Heart right ventricle (tissue), 16 donors: Measurements from ENCODE around the gene CCDC63. TPM values are rescaled to one million over a fixed set of nuclear protein-coding genes. Genes with fewer than 3 reads are reported as not detected.
A peak's percentile ranks its signal among the peaks of the same experiment; 100 is the strongest.
"Not testable (repeated sequence)": the region's sequence is repeated elsewhere in the genome, so short reads cannot be mapped to it uniquely, and the experiment has no call there.

ENCODE experiments used
- ATAC-seq, 8 donors: fragments of 200-7000 bp; cut with Tn5 transposase; one replicate each; pipeline ENCODE4 v1.9.1; 2020; ENCODE audit warnings: mild to moderate bottlenecking in 8 of 8, moderate library complexity in 8 of 8, moderate number of reproducible peaks in 1 of 8
- DNase-seq, 2 donors: peaks; one replicate each; pipeline ENCODE4 v3.0.0-alpha.2; 2020
- H3K27ac ChIP-seq, 10 donors: fragments of 200-600 bp; sonication (generic) in 2 of 10; one replicate each; pipeline versions ENCODE4 v1.5.0 to v1.8.0; 2020 to 2022; ENCODE audit warnings: mild to moderate bottlenecking in 3 of 10
- H3K27me3 ChIP-seq, 7 donors: fragments of 200-600 bp; one replicate each; pipeline ENCODE4 v1.8.0; 2021 to 2022; ENCODE audit warnings: mild to moderate bottlenecking in 2 of 7
- H3K36me3 ChIP-seq, 9 donors: fragments of 200-600 bp; sonication (generic) in 1 of 9; one replicate each; pipeline versions ENCODE4 v1.5.0 to v1.8.0; 2020 to 2022; ENCODE audit warnings: mild to moderate bottlenecking in 2 of 9
- H3K4me1 ChIP-seq, 9 donors: fragments of 200-600 bp; sonication (generic) in 1 of 9; one replicate each; pipeline versions ENCODE4 v1.5.0 to v1.8.0; 2020 to 2022; ENCODE audit warnings: mild to moderate bottlenecking in 4 of 9
- H3K4me3 ChIP-seq, 10 donors: fragments of 200-600 bp; sonication (generic) in 2 of 10; one replicate each; pipeline versions ENCODE4 v1.5.0 to v1.8.0; 2020 to 2022; ENCODE audit warnings: mild to moderate bottlenecking in 7 of 10, moderate library complexity in 2 of 10
- H3K9me3 ChIP-seq, 11 donors: fragments of 200-600 bp in 10 of 11; sonication (generic) in 2 of 11; one replicate each; pipeline versions ENCODE4 v1.5.0 to v1.8.0; 2013 to 2022; ENCODE audit warnings: mild to moderate bottlenecking in 2 of 11, control low read depth in 1 of 11, moderate library complexity in 1 of 11
- CTCF ChIP-seq, 9 donors: fragments of 200-600 bp; sonication (generic) in 2 of 9; IDR thresholded peaks; one replicate each; pipeline versions ENCODE4 v1.5.0 to v1.8.0; 2021 to 2022; ENCODE audit warnings: antibody characterized with exemption in 9 of 9, mild to moderate bottlenecking in 5 of 9, moderate library complexity in 1 of 9
- WGBS, 2 donors: extraction: QIAGEN DNeasy Blood & Tissue Kit; methylation state at CpG; one replicate each; pipeline ENCODE4 v1.1.7; 2013; ENCODE audit warnings: inconsistent platforms in 1 of 2; 5-methylcytosine and 5-hydroxymethylcytosine counted together
- intact Hi-C, 10 donors: fragments of 100-400 bp; cut with DNase I; formaldehyde crosslinking; loops; one replicate each; pipeline versions ENCODE4 v1.11.1 to v1.14.2; 2022
- polyA plus RNA-seq, 2 donors: library from polyadenylated mRNA; stranded (reverse); fragments of 200-250 nt; gene quantifications; one replicate each; pipeline ENCODE4 v1.2.3, GENCODE V29; 2013
- total RNA-seq, 10 donors: library from RNA; stranded (reverse); fragmentation: NEBNext Ultra II Directional in 3 of 10; extraction: Animal tissue kit (Norgen Biotek cat#: 25700) in 3 of 10; gene quantifications; one replicate each; pipeline versions ENCODE4 v1.2.1 to v1.2.4, GENCODE V29; 2021 to 2023
- donor health status: Arrhythmogenic right ventricular cardiomyopathy.
- donor health status: ischemic (EF 13 %, LVEDD 7.1; RV severe dilation, severe dysfunction).
- donor health status: healthy with polysubstance abuse.
- donor health status: DM: no; HTN: yes; CAD: no.
- donor health status: DM: no; HTN: no; CAD: no.
- donor health status: ischemic (EF 25% LVEDD 6.9; RV normal size, moderate dysfunction).
- donor health status: ischemic (EF 25% LVEDD 5.7; RV mildly dilated, moderate dysfunction).
- donor health status: healthy.
- donor health status: DM: yes; HTN: yes; CAD: no.
- donor health status: Ischemic cardiomyopathy.
- donor health status: ischemic (EF 35%, LVEDD 5.7; RV mildly dilated, moderate dysfunction).
- donor health status: nonischemic (EF 11% LVEDD 7.7; RV severe dilation, severe dysfunction).
- donor health status: DM: yes; HTN: yes; CAD: no.
- donor health status: PGD.
- donor health status: ischemic (EF 29% LVEDD 5.4; RV normal size, mild dysfunction).
- donor health status: nonischemic (EF 23%, LVEDD 6.1; RV moderate dilation, normal function).

The CCDC63 gene
- total and polyA plus RNA-seq, 12 donors = not detected

DNA sequence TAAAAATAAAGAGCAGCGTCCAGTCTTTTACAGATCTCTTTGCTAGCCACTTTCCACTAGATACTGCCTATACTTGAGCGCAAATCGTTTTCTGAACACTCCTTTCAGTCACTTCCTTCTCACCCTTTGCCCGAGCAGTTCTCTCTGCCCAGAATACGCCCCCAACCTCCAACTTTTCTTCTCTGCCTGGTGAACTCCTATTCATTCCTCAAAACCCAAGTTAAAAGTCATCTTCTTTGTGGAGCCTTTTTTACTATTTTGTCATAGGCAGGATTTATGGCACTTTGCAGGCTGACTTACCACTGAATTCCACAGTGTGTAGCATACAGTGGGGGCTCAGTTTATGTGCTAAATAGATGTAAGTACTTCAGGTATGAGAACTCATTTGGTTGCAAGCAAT lies 4.0 kb downstream of the CCDC63 start:
- H3K4me1 ChIP-seq = peaks cover 0 to 15% (median 6%) of the 10 kb centered on the region in 9 donors
- H3K27me3 ChIP-seq = peaks cover 0 to 25% (median 5%) of the 10 kb centered on the region in 7 donors
- no peak overlapping the region for H3K27ac ChIP-seq
- TF ChIP-seq CTCF (IDR thresholded peaks at IDR 0.05) = no peak
- H3K9me3 ChIP-seq = no peaks in the 10 kb centered on the region
- ATAC-seq (no peak), DNase-seq (no peak)
- 68 to 76% methylated on average over 5 of the region's 5 CpGs for WGBS, 2 donors
- intact Hi-C loops = no loop called here
- H3K36me3 ChIP-seq = no peaks in the 10 kb centered on the region
- no peak overlapping the region for H3K4me3 ChIP-seq

DNA sequence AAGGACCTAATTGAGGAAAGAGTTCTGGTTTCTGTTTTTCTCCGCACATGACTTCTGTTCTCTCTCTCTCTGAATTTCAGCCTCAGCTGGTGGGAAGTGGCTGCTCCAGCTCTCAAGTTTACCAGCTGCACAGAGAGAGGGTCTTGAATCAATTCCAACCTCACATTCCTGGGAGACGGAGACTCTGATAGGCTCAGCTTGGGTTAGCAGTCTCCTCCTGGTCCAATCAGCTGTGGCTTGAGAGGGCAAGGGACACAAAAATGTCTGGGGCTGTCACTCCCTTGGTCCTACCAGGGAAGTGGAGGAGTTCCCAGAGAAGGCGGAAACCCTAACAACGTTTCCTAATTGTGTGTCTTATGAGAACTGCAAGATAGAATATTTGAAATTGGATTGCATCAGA lies 7.0 kb downstream of the CCDC63 start:
- Histone ChIP-seq H3K27me3 (no peaks in the 10 kb centered on the region), H3K27ac (no peak overlapping the region), H3K4me3 (no peak overlapping the region), H3K36me3 (no peaks in the 10 kb centered on the region), H3K4me1 (peaks cover 0 to 3% (median 0%) of the 10 kb centered on the region in 9 donors), H3K9me3 (no peaks in the 10 kb centered on the region)
- WGBS, 2 donors = 51 to 55% methylated on average over 4 of the region's 4 CpGs
- TF ChIP-seq CTCF (IDR thresholded peaks at IDR 0.05) = no peak
- intact Hi-C loops = no loop called here
- DNase-seq (no peak), ATAC-seq (peak in 1 of 8 donors; percentile 38)

DNA sequence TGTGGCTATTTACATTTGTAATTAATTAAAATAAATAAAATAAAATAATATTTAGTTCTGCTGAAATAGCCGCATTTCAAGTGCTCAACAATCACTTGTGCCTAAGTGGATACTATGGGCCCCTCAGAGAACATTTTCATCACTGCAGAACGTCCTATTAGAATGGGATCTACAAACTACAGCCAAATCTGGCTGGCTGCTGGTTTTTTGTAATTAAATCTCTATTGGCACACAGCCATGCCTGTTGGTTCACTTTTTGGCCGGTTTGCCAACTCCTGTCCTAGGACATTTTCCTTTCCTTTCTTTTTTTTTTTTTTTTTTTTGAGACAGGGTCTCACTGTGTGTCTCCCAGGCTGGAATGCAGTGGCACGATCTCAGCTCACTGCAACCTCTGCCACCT lies 9.8 kb downstream of the CCDC63 start:
- DNase-seq (no peak), ATAC-seq (no peak)
- Histone ChIP-seq H3K4me3 (no peak overlapping the region), H3K27me3 (no peaks in the 10 kb centered on the region), H3K27ac (no peak overlapping the region), H3K4me1 (peaks cover 0 to 4% (median 0%) of the 10 kb centered on the region in 9 donors), H3K36me3 (no peaks in the 10 kb centered on the region), H3K9me3 (no peaks in the 10 kb centered on the region)
- no peak for TF ChIP-seq CTCF (IDR thresholded peaks at IDR 0.05)
- WGBS, 2 donors = 64 to 71% methylated on average over 4 of the region's 4 CpGs
- intact Hi-C loops = no loop called here

GRCh38 chr12:110857528-110857927 lies 10.7 kb downstream of the CCDC63 start:
- intact Hi-C loops = no loop called here

DNA sequence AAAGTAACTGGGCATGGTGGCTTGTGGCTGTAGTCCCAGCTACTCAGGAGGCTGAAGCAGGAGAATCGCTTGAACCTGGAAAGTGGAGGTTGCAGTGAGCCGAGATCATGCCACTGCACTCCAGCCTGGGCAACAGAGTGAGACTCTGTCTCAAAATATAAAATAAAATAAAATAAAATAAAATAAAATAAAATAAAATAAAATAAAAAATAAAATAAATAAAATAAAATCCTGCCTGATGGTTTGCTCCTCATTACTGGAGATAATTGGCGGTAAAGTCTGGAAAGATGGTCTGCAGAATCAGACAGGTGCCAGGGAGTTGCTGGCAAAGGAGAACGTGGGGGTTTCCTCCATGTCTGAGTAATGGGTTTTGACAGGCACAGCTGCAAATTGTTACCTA lies 11.2 kb downstream of the CCDC63 start:
- H3K36me3 ChIP-seq, H3K4me1 ChIP-seq, H3K27ac ChIP-seq, H3K27me3 ChIP-seq, H3K4me3 ChIP-seq, intact Hi-C loops, H3K9me3 ChIP-seq, ATAC-seq, DNase-seq: not testable (repeated sequence)
- WGBS, 2 donors = 92 to 94% methylated on average over 4 of the region's 4 CpGs

More at GRCh38 chr12:110857528-110857927, 10.7 kb downstream of the CCDC63 start:
- Histone ChIP-seq H3K9me3 (no peaks in the 10 kb centered on the region), H3K36me3 (no peaks in the 10 kb centered on the region), H3K4me3 (no peak overlapping the region), H3K4me1 (peaks cover 0 to 4% (median 0%) of the 10 kb centered on the region in 9 donors), H3K27ac (no peak overlapping the region), H3K27me3 (no peaks in the 10 kb centered on the region)
- DNase-seq (no peak), ATAC-seq (no peak)
- 79 to 86% methylated on average over 5 of the region's 5 CpGs for WGBS, 2 donors
- no peak for TF ChIP-seq CTCF (IDR thresholded peaks at IDR 0.05)
